ENCODE measurements around the gene SLC25A45.
A peak's percentile ranks its signal among the peaks of the same experiment; 100 is the strongest.

Gene SLC25A45

GRCh38 chr11:65370659-65371049, 11.8 kb downstream of the SLC25A45 start (continued):
- TF ChIP-seq SNAI2 (CRISPR knock-in tag; IDR thresholded peaks at IDR 0.05), result no peak
- no peak for TF ChIP-seq POU6F1 (CRISPR knock-in tag; IDR thresholded peaks at IDR 0.05; ENCODE audit: borderline replicate concordance, low read depth)
- no peak for TF ChIP-seq ZFP30 (CRISPR knock-in tag; IDR thresholded peaks at IDR 0.05)
- TF ChIP-seq ZNF565 (CRISPR knock-in tag; conservative IDR thresholded peaks at IDR 0.05; ENCODE audit: low read depth), result no peak
- TF ChIP-seq ZFP3 (CRISPR knock-in tag; IDR thresholded peaks at IDR 0.05), result no peak
- TF ChIP-seq OSR1 (CRISPR knock-in tag; IDR thresholded peaks at IDR 0.05), result no peak

- ATAC-seq, result peak; percentile 88
Observed at GRCh38 chr11:65366340-65366773, 16.1 kb downstream of the SLC25A45 start.

More at GRCh38 chr11:65366340-65366773, 16.1 kb downstream of the SLC25A45 start:
- no peak for TF ChIP-seq POU6F1 (CRISPR knock-in tag; IDR thresholded peaks at IDR 0.05; ENCODE audit: borderline replicate concordance, low read depth)
- TF ChIP-seq ZFP30 (CRISPR knock-in tag; IDR thresholded peaks at IDR 0.05), result no peak
- TF ChIP-seq ESRRG (CRISPR knock-in tag; IDR thresholded peaks at IDR 0.05), result no peak
- TF ChIP-seq CSDC2 (CRISPR knock-in tag; IDR thresholded peaks at IDR 0.05), result no peak
- TF ChIP-seq GLIS3 (CRISPR knock-in tag; IDR thresholded peaks at IDR 0.05), result no peak
- TF ChIP-seq ZNF565 (CRISPR knock-in tag; conservative IDR thresholded peaks at IDR 0.05; ENCODE audit: low read depth), result no peak
- no peak for TF ChIP-seq CREB5 (CRISPR knock-in tag; IDR thresholded peaks at IDR 0.05; ENCODE audit: low read depth)
- no peak for TF ChIP-seq PATZ1 (CRISPR knock-in tag; IDR thresholded peaks at IDR 0.05; ENCODE audit: borderline replicate concordance)
- no peak for TF ChIP-seq SNAI2 (CRISPR knock-in tag; IDR thresholded peaks at IDR 0.05)
- TF ChIP-seq ISL1 (CRISPR knock-in tag; IDR thresholded peaks at IDR 0.05), result no peak
- TF ChIP-seq TOX (CRISPR knock-in tag; IDR thresholded peaks at IDR 0.05; ENCODE audit: borderline replicate concordance), result no peak
- no peak for TF ChIP-seq ARNTL (CRISPR knock-in tag; IDR thresholded peaks at IDR 0.05; ENCODE audit: borderline replicate concordance, low read depth)
- TF ChIP-seq TSHZ2 (CRISPR knock-in tag; IDR thresholded peaks at IDR 0.05), result no peak

Data from SK-N-SH treated with all-trans-retinoic acid at 6 μM for 48 hours (cell line).